Measurements from ENCODE around the gene FAM72C. TPM values are rescaled to one million over a fixed set of nuclear protein-coding genes. Genes with fewer than 3 reads are reported as not detected.
"Not testable (repeated sequence)": the region's sequence is repeated elsewhere in the genome, so short reads cannot be mapped to it uniquely, and the experiment has no call there.

Gene FAM72C
- total and polyA plus RNA-seq, 2 of the 8 experiments (the other 6 are each of a cell fraction or from before 2014, with no cell fraction given): 1.9 to 6.3 TPM

- H3K9me3 ChIP-seq (ENCODE audit: insufficient read depth in 2 of 2, low read depth in 1 of 2, low read length in 1 of 2); POLR2A ChIA-PET (ENCODE audit: partially characterized antibody); H4K91ac ChIP-seq (replicated peaks; ENCODE audit: insufficient read length, low read length); H2BK15ac ChIP-seq (ENCODE audit: low read length); H4K20me1 ChIP-seq (replicated peaks in 1 of 2; ENCODE audit: control insufficient read depth in 1 of 2, insufficient read depth in 2 of 2, low read length in 2 of 2); H3K56ac ChIP-seq (replicated peaks; ENCODE audit: insufficient read length, low read depth, low read length); H3K4ac ChIP-seq (replicated peaks; ENCODE audit: insufficient read length, low read depth, low read length); H3K4me1 ChIP-seq (replicated peaks in 1 of 4; ENCODE audit: control insufficient read depth in 3 of 4, insufficient read depth in 4 of 4, low read length in 3 of 4); CTCF ChIA-PET (ENCODE audit: partially characterized antibody); H3K4me2 ChIP-seq (ENCODE audit: insufficient read depth in 1 of 2, low read depth in 2 of 2, low read length in 2 of 2); H4K5ac ChIP-seq (ENCODE audit: insufficient read length, low read depth, low read length); H2BK5ac ChIP-seq (ENCODE audit: low read depth, low read length); H3K23ac ChIP-seq (ENCODE audit: insufficient read length); H3K27me3 ChIP-seq (replicated peaks in 1 of 4; ENCODE audit: control insufficient read depth in 3 of 4, extremely low read depth in 1 of 4, insufficient read depth in 3 of 4, low read length in 3 of 4); FAIRE-seq; H3K23me2 ChIP-seq (ENCODE audit: low read depth, low read length); H2BK20ac ChIP-seq (ENCODE audit: low read length); H3K4me3 ChIP-seq (ENCODE audit: extremely low read depth in 1 of 4, insufficient read depth in 2 of 4, low read depth in 3 of 4, low read length in 4 of 4); H3K27ac ChIP-seq (ENCODE audit: low read depth, low read length); H3K14ac ChIP-seq (ENCODE audit: insufficient read length); H2AFZ ChIP-seq (ENCODE audit: low read length); H3K36me3 ChIP-seq (ENCODE audit: control insufficient read depth in 2 of 4, insufficient read depth in 4 of 4, low read length in 3 of 4); H2BK12ac ChIP-seq (ENCODE audit: low read depth, low read length); H3K79me2 ChIP-seq (ENCODE audit: control insufficient read depth in 1 of 2, insufficient read depth in 2 of 2, low read length in 2 of 2); H3K79me1 ChIP-seq (ENCODE audit: low read depth, low read length); H2AK5ac ChIP-seq (ENCODE audit: low read depth, low read length); H2BK120ac ChIP-seq (replicated peaks; ENCODE audit: low read depth, low read length); H3K18ac ChIP-seq (ENCODE audit: extremely low read depth, low read length); H4K8ac ChIP-seq (ENCODE audit: extremely low read depth, insufficient read depth, low read length); H3K9ac ChIP-seq (replicated peaks in 1 of 4; ENCODE audit: extremely low read depth in 1 of 4, low read depth in 3 of 4, low read length in 3 of 4); DNase-seq (ENCODE audit: low read depth in 1 of 2, low spot score in 2 of 2): not testable (repeated sequence)
- WGBS, 2 experiments (ENCODE audit: extremely low coverage in 1 of 2, insufficient coverage in 1 of 2, insufficient read length in 1 of 2, insufficient replicate concordance in 2 of 2, low coverage in 1 of 2, low lambda C conversion rate in 2 of 2, missing lambda C conversion rate in 1 of 2): no CpG with 5 or more reads among the region's 3 CpGs
Measured at GRCh38 chr1:143945253-143945652, 26.5 kb downstream of the FAM72C start.

- CTCF ChIA-PET (ENCODE audit: partially characterized antibody); H3K23me2 ChIP-seq (ENCODE audit: low read depth, low read length); H3K79me1 ChIP-seq (ENCODE audit: low read depth, low read length); H3K4ac ChIP-seq (replicated peaks; ENCODE audit: insufficient read length, low read depth, low read length); H4K8ac ChIP-seq (ENCODE audit: extremely low read depth, insufficient read depth, low read length); POLR2A ChIA-PET (ENCODE audit: partially characterized antibody); H3K14ac ChIP-seq (ENCODE audit: insufficient read length); FAIRE-seq; H2BK12ac ChIP-seq (ENCODE audit: low read depth, low read length); H3K9ac ChIP-seq (replicated peaks in 1 of 4; ENCODE audit: extremely low read depth in 1 of 4, low read depth in 3 of 4, low read length in 3 of 4); H2BK5ac ChIP-seq (ENCODE audit: low read depth, low read length); H3K27me3 ChIP-seq (replicated peaks in 1 of 4; ENCODE audit: control insufficient read depth in 3 of 4, extremely low read depth in 1 of 4, insufficient read depth in 3 of 4, low read length in 3 of 4); H2BK20ac ChIP-seq (ENCODE audit: low read length); DNase-seq (ENCODE audit: low read depth in 1 of 2, low spot score in 2 of 2); H3K4me3 ChIP-seq (ENCODE audit: extremely low read depth in 1 of 4, insufficient read depth in 2 of 4, low read depth in 3 of 4, low read length in 4 of 4); H3K4me2 ChIP-seq (ENCODE audit: insufficient read depth in 1 of 2, low read depth in 2 of 2, low read length in 2 of 2); H3K56ac ChIP-seq (replicated peaks; ENCODE audit: insufficient read length, low read depth, low read length); H4K91ac ChIP-seq (replicated peaks; ENCODE audit: insufficient read length, low read length); H3K18ac ChIP-seq (ENCODE audit: extremely low read depth, low read length); H4K20me1 ChIP-seq (replicated peaks in 1 of 2; ENCODE audit: control insufficient read depth in 1 of 2, insufficient read depth in 2 of 2, low read length in 2 of 2); H3K9me3 ChIP-seq (ENCODE audit: insufficient read depth in 2 of 2, low read depth in 1 of 2, low read length in 1 of 2); H3K4me1 ChIP-seq (replicated peaks in 1 of 4; ENCODE audit: control insufficient read depth in 3 of 4, insufficient read depth in 4 of 4, low read length in 3 of 4); H2BK120ac ChIP-seq (replicated peaks; ENCODE audit: low read depth, low read length); H2AK5ac ChIP-seq (ENCODE audit: low read depth, low read length); H3K27ac ChIP-seq (ENCODE audit: low read depth, low read length); H3K79me2 ChIP-seq (ENCODE audit: control insufficient read depth in 1 of 2, insufficient read depth in 2 of 2, low read length in 2 of 2); H2BK15ac ChIP-seq (ENCODE audit: low read length); H4K5ac ChIP-seq (ENCODE audit: insufficient read length, low read depth, low read length); H3K23ac ChIP-seq (ENCODE audit: insufficient read length); H3K36me3 ChIP-seq (ENCODE audit: control insufficient read depth in 2 of 4, insufficient read depth in 4 of 4, low read length in 3 of 4); H2AFZ ChIP-seq (ENCODE audit: low read length): not testable (repeated sequence)
- no CpG with 5 or more reads among the region's 5 CpGs for WGBS, 2 experiments (ENCODE audit: extremely low coverage in 1 of 2, insufficient coverage in 1 of 2, insufficient read length in 1 of 2, insufficient replicate concordance in 2 of 2, low coverage in 1 of 2, low lambda C conversion rate in 2 of 2, missing lambda C conversion rate in 1 of 2)
Measured at GRCh38 chr1:143944576-143945240, 27.1 kb downstream of the FAM72C start.
